ENCODE data around the gene KDF1. TPM values are rescaled to one million over a fixed set of nuclear protein-coding genes. Genes with fewer than 3 reads are reported as not detected.

KDF1 gene
- total RNA-seq, 3 donors from 2014 or later: 10.1 to 27.0 (median 20.4) TPM

DNA sequence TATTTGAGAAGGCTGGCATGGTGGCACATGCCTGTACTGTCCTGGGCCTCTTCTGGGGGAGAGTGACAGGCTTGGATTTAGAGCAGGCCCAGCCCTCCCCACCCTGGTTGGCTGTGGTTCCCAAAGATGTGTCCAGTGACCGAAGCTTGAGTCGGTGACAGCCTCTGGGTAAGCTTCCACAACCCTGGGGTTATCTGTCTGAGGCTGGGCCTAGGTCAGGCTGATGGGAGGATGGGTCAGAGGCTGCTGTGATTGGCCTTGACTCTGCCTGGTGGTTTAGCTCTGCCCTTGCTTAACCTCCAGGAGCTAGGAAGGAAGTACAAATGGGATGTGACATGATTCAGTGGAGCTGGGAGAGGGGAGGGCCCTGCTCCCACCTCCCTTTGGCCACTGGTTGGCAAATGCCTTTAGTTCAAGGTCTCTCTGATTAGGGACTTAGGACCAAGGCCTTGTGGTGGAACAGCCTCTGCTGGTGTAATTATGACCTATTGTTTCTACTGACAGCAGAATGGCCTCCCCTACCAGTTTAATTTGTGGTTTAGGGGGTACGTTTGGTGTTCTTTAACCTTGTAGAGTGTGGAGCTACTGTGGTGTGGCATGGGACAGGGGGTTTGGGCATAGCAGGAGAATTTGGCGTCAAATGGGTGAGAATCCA is 22.1 kb downstream of the KDF1 start:
- peaks cover 15% of the 10 kb centered on the region for H3K36me3 ChIP-seq (ENCODE audit: low read depth)
- no peaks in the 10 kb centered on the region for H3K4me1 ChIP-seq (ENCODE audit: low read depth)
- no peak overlapping the region for H3K4me3 ChIP-seq
- intact Hi-C loops (cut with DNase I, micrococcal nuclease): no loop called here
- peak; percentile 14 for ATAC-seq
- TF ChIP-seq, protein P1, sequence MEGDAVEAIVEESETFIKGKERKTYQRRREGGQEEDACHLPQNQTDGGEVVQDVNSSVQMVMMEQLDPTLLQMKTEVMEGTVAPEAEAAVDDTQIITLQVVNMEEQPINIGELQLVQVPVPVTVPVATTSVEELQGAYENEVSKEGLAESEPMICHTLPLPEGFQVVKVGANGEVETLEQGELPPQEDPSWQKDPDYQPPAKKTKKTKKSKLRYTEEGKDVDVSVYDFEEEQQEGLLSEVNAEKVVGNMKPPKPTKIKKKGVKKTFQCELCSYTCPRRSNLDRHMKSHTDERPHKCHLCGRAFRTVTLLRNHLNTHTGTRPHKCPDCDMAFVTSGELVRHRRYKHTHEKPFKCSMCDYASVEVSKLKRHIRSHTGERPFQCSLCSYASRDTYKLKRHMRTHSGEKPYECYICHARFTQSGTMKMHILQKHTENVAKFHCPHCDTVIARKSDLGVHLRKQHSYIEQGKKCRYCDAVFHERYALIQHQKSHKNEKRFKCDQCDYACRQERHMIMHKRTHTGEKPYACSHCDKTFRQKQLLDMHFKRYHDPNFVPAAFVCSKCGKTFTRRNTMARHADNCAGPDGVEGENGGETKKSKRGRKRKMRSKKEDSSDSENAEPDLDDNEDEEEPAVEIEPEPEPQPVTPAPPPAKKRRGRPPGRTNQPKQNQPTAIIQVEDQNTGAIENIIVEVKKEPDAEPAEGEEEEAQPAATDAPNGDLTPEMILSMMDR (IDR thresholded peaks at IDR 0.05): no peak
- DNase-seq: no peak
- no peaks in the 10 kb centered on the region for H3K9me3 ChIP-seq

DNA sequence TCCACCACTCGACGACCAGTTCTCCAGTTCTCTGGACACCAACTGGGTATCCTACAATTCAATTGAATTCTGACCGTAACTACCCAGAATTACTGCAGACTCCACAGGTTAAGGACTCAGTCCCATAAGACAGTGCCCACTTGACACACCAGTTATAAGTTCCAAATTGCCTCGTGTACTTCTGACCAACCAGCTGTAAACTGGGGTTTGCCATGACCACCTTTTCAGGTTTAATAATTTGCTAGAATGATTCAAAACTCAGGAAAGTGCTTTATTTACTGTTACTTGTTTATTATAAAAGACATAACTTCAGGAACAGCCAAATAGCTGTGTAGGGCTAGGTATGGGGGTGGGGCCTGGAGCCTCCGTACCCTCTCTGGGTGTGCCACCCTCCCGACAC is 23.4 kb downstream of the KDF1 start:
- H3K4me1 ChIP-seq (ENCODE audit: low read depth): no peaks in the 10 kb centered on the region
- intact Hi-C loops (cut with DNase I, micrococcal nuclease): no loop called here
- H3K9me3 ChIP-seq: no peaks in the 10 kb centered on the region
- TF ChIP-seq, protein P1 (IDR thresholded peaks at IDR 0.05): no peak
- ATAC-seq: no peak
- H3K36me3 ChIP-seq (ENCODE audit: low read depth): peaks cover 2% of the 10 kb centered on the region
- no peak overlapping the region for H3K4me3 ChIP-seq
- no peak for DNase-seq

DNA sequence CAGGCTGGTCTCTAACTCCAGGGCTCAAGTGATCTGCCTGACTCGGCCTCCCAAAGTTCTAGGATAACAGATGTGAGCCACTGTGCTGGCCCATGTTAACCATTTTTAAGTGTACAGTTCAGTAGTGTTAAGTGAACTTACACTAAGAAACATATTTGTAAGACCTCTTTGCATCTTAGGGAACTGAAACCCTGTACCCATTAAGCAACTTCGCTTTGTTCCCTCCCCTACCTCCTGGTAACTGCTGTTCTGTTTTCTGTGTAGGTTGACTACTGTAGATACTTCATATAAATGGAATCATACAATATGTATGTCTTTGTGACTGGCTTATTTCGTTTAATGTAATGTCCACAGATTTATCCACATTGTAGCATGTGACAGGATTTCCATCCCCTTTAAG is 27.7 kb downstream of the KDF1 start:
- intact Hi-C loops (cut with DNase I, micrococcal nuclease): no loop called here
- Histone ChIP-seq H3K4me3 (no peak overlapping the region), H3K4me1 (ENCODE audit: low read depth) (no peaks in the 10 kb centered on the region), H3K36me3 (ENCODE audit: low read depth) (peaks cover 3% of the 10 kb centered on the region), H3K9me3 (no peaks in the 10 kb centered on the region)
- TF ChIP-seq, protein P1 (IDR thresholded peaks at IDR 0.05): no peak
- ATAC-seq (no peak), DNase-seq (no peak)

DNA sequence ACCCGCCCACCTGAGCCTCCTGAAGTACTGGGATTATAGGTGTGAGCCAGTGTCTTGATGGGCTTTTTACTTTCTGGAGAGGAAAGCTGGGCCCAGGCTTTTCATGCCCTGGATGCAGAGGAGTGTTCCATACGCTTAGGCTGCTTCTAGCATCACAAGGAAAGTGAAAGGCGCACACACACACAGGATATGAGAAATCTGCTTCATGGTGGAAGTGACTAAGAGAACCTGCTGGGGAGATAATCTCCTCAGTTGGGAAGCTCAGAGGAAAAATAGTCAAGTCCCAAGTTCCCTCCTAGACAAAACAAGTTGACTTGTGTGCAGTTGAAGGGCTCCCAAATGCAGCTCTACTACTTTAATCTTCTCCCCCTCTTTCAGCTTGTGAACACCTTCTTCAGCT is 36.6 kb downstream of the KDF1 start:
- TF ChIP-seq, protein P1 (IDR thresholded peaks at IDR 0.05): no peak
- ATAC-seq (no peak), DNase-seq (no peak)
- intact Hi-C loops (cut with DNase I, micrococcal nuclease): no loop called here
- Histone ChIP-seq H3K36me3 (ENCODE audit: low read depth) (no peaks in the 10 kb centered on the region), H3K4me3 (no peak overlapping the region), H3K9me3 (no peaks in the 10 kb centered on the region), H3K4me1 (ENCODE audit: low read depth) (peaks cover 11% of the 10 kb centered on the region)

DNA sequence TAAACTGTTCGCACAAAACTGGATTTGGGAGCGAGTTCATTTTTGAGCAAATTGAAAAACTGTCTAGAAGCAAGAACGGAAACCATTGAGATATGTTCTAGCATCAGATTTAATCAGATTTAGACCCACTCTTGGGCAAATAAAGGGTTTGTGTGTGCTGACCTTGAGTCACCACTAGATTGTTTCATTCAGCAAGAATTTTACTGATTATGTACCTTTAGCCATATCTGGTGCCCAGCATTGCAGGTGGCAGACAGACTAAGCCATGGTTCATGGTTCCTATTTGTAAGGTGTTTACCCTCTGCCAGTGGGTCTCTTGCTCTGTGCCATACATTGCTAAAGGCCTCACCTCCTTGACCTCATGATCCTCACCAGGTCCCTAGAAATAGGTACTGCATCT is 37.4 kb downstream of the KDF1 start:
- H3K4me3 ChIP-seq: no peak overlapping the region
- no peak for ATAC-seq
- H3K4me1 ChIP-seq (ENCODE audit: low read depth): peaks cover 11% of the 10 kb centered on the region
- intact Hi-C loops (cut with DNase I, micrococcal nuclease): no loop called here
- TF ChIP-seq, protein P1 (IDR thresholded peaks at IDR 0.05): no peak
- H3K36me3 ChIP-seq (ENCODE audit: low read depth): no peaks in the 10 kb centered on the region
- DNase-seq: no peak
- H3K9me3 ChIP-seq: no peaks in the 10 kb centered on the region

GRCh38 chr1:26922431-26922729 is 37.9 kb downstream of the KDF1 start:
- Histone ChIP-seq H3K4me3 (no peak overlapping the region), H3K9me3 (no peaks in the 10 kb centered on the region), H3K4me1 (ENCODE audit: low read depth) (peaks cover 11% of the 10 kb centered on the region), H3K36me3 (ENCODE audit: low read depth) (no peaks in the 10 kb centered on the region)
- TF ChIP-seq, protein P1 (IDR thresholded peaks at IDR 0.05): no peak
- ATAC-seq: no peak
- no peak for DNase-seq
- intact Hi-C loops (cut with DNase I, micrococcal nuclease): no loop called here

All from mucosa of descending colon (tissue), 3 donors.